Stimulated activated naive CD8-positive, alpha-beta T cell treated with anti-CD3 and anti-CD28 coated beads, Interleukin-15, Interleukin-2, amounts not matched to agents 100 ng/mL and 50 ng/mL, for 24 hours (primary cell): ENCODE data around the gene CCDC28A.
"Not testable (repeated sequence)": the region's sequence is repeated elsewhere in the genome, so short reads cannot be mapped to it uniquely, and the experiment has no call there.

Source experiments
- H3K27ac Mint-ChIP-seq: one replicate; pipeline ENCODE4 v1.8.0; 2021; ENCODE audit warnings: mild to moderate bottlenecking, mixed read lengths
- H3K27me3 Mint-ChIP-seq: one replicate; pipeline ENCODE4 v1.8.0; 2021; ENCODE audit warnings: mixed read lengths
- H3K36me3 Mint-ChIP-seq: one replicate; pipeline ENCODE4 v1.8.0; 2021; ENCODE audit warnings: low read depth, mixed read lengths
- H3K4me1 Mint-ChIP-seq: one replicate; pipeline ENCODE4 v1.8.0; 2021; ENCODE audit warnings: low read depth, mixed read lengths
- H3K4me3 Mint-ChIP-seq: one replicate; pipeline ENCODE4 v1.8.0; 2021; ENCODE audit warnings: mild to moderate bottlenecking, mixed read lengths
- H3K9me3 Mint-ChIP-seq: one replicate; pipeline ENCODE4 v1.8.0; 2021; ENCODE audit warnings: mixed read lengths

The CCDC28A gene

DNA sequence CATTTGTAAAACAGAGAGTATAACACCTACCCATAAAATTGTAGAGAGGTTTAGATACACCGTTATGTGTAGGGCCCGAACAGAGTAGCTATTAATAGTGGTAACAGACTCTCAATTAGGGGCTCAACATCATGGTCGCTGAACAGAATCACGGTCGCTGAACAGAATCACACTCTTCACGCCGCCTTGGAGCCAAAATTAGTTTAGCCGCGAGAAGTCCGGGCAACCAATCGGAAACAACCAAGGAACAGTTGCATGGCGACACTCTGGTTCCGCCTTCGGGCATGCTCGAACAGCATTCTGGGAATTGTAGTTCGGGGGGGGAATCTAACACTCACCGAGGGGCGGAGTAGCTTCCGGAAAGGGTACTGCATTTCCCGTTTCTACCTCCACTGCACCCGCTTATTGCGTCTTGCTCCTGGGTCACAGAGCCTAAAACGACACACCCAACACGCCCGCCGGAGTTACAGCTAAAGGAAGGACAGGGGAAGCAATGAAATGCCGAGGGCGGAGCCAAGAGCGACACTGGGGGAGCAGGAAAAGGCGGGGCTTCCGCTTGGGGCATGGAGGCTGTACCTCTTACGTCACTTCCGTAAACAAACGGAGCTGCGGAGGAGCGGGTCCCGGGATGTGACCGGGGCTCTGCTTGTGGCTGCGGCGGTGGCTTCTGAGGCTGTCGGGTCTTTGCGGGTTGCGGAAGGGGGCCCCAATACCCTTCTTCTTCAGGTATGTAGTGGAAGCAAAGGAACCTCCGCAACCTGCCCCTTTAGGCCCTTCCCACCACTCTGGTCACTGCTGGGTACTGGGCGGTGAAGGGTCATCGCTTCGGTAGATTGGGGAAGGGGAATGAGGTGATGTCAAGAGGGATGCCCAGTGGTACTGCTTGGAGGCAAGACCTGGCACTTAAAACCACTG, at the start of gene CCDC28A:
TSS of gene CCDC28A (plus strand) at position 593 of the 915 bp plus-strand sequence. CDS start 2,352 bp downstream, outside the sequence.
- Mint-ChIP-seq H3K4me3 (peak within 1 kb of the TSS; percentile 99), H3K36me3 (peaks cover 6% of the 10 kb centered on the region), H3K9me3 (no peaks in the 10 kb centered on the region), H3K27me3 (no peaks in the 10 kb centered on the region), H3K4me1 (peaks cover 36% of the 10 kb centered on the region), H3K27ac (peak within 1 kb of the TSS; percentile 100)

DNA sequence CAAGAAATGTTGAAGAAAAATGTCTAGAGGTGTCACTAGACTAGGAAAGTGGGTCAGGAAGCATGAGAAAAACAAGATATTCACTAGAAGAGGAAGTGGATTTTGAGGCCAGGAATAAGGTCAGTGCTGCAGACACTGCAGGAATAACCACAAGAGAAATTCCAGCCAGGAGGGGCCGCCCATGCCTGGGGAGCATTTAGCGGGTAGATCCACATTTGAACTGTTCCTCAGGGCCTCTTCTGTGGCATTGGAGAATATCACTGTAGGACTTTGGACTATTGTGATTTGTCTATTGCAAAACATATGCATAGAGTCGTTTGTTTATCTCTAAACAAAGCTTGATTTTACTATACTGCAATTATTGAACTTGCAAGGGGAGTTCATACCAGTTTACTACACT, 49.6 kb upstream of the CCDC28A start:
- Mint-ChIP-seq H3K4me3 (no peak overlapping the region), H3K36me3 (no peaks in the 10 kb centered on the region), H3K9me3 (no peaks in the 10 kb centered on the region), H3K4me1 (no peaks in the 10 kb centered on the region), H3K27ac (no peak overlapping the region), H3K27me3 (peaks cover 4% of the 10 kb centered on the region)

DNA sequence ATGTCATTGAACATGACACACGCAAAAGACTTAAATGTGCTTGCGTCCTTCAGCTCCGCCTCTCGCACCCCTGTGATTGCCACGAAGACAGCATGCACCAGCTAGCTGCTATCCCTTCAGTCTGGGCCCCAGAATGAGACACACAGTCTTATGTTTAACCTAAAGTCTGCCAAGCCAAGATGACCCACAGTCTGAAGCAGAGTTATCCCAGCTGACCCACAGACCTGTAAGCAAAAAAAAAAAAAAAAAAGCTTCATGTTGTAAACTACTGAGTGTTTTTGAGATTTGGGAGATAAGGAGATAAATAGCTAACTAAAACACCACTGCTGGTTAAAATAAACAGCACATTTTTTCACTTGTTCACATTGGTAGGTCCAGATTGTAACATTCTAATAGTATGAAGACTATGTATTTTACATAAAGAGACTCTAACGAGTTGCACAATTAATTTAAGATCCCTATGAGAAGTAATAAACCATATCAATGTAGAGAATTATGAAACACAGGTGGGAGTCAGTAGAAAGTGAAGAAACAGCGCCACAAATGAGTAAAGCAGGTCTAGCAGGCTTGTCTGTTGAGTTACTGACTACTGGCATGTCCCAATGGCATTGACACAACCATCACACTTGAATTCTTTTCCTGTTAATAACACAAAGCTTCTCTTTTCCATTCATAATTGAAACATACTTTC, 47.4 kb upstream of the CCDC28A start:
- no peak overlapping the region for H3K4me3 Mint-ChIP-seq

DNA sequence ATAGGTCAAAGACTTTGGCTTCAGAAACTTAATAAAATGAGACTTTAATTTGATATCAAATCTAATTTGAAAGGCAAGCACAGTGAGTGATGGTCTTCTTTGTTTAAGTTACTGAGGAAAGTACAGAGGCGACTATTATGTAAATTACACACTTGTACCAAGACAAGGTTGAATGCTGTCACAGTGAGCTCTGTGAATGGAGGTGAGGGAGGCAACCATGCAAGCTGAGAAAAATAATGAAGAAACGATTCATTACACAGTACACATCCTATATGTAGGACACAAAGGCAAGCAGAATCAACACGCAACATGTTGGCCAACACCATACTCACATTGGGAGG, 46.8 kb upstream of the CCDC28A start:
- H3K4me3 Mint-ChIP-seq, result no peak overlapping the region
- no peaks in the 10 kb centered on the region for H3K36me3 Mint-ChIP-seq
- peaks cover 4% of the 10 kb centered on the region for H3K27me3 Mint-ChIP-seq
- no peak overlapping the region for H3K27ac Mint-ChIP-seq
- H3K9me3 Mint-ChIP-seq, result no peaks in the 10 kb centered on the region
- no peaks in the 10 kb centered on the region for H3K4me1 Mint-ChIP-seq

More for the DNA sequence above, 47.4 kb upstream of the CCDC28A start:
- no peaks in the 10 kb centered on the region for H3K36me3 Mint-ChIP-seq
- no peaks in the 10 kb centered on the region for H3K9me3 Mint-ChIP-seq
- no peak overlapping the region for H3K27ac Mint-ChIP-seq
- no peaks in the 10 kb centered on the region for H3K4me1 Mint-ChIP-seq
- peaks cover 4% of the 10 kb centered on the region for H3K27me3 Mint-ChIP-seq

DNA sequence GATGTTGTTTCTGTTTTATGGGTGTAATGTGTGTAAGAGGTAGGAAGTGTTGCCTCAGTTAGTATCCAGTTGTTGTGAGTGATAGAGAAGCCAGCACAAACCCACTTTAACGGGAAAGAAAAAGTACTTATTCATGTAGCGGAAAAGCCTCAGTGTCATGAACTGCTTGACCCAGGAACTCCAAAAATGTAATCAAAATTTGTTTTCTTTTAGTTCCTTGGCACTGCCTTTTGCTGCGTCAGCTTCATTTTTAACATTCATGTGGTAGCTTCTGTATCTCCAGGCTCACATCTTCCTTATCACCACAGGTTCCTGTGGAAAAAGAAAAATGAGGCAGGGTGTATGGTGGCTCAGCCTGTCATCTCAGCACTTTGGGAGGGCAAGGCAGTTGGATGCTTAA, 46.4 kb upstream of the CCDC28A start:
- H3K4me3 Mint-ChIP-seq, result no peak overlapping the region
- H3K27ac Mint-ChIP-seq, result no peak overlapping the region
- H3K36me3 Mint-ChIP-seq, result no peaks in the 10 kb centered on the region
- no peaks in the 10 kb centered on the region for H3K9me3 Mint-ChIP-seq
- peaks cover 4% of the 10 kb centered on the region for H3K27me3 Mint-ChIP-seq
- H3K4me1 Mint-ChIP-seq, result no peaks in the 10 kb centered on the region

DNA sequence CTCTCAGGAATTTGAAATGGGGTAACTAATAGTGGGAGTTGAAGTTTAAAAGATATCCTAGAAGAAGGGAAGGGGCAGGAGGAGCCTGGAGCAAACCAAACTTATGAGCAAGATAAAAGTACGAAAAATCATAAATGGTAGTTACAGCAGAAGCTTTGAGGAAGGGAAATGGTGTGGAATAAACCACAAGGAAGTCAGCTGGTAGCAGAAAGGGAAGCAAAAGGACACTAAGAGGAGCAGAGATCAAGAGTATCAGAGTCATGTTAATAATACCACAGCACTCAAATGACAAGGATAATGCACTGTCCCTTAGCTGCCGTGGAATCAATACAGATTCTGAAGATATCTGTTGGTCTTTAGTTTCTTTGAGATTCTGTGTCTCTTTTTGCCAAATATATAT, 44.9 kb upstream of the CCDC28A start:
- no peaks in the 10 kb centered on the region for H3K9me3 Mint-ChIP-seq
- no peaks in the 10 kb centered on the region for H3K36me3 Mint-ChIP-seq
- H3K4me3 Mint-ChIP-seq, result no peak overlapping the region
- H3K27me3 Mint-ChIP-seq, result peaks cover 4% of the 10 kb centered on the region
- no peak overlapping the region for H3K27ac Mint-ChIP-seq
- no peaks in the 10 kb centered on the region for H3K4me1 Mint-ChIP-seq

DNA sequence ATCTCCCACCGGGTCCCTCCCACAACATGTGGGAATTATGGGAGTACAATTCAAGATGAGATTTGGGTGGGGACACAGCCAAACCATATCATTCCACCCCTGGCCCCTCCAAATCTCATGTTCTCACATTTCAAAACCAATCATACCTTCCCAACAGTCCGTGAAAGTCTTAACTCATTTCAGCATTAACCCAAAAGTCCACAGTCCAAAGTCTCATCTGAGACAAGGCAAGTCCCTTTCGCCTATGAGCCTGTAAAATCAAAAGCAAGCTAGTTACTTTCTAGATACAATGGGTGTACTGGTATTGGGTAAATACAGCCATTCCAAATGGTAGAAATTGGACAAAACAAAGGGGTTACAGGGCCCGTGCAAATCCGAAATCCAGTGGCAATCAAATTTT, 43.5 kb upstream of the CCDC28A start:
- not testable (repeated sequence) for H3K27ac Mint-ChIP-seq, H3K9me3 Mint-ChIP-seq, H3K27me3 Mint-ChIP-seq, H3K36me3 Mint-ChIP-seq, H3K4me3 Mint-ChIP-seq, H3K4me1 Mint-ChIP-seq

DNA sequence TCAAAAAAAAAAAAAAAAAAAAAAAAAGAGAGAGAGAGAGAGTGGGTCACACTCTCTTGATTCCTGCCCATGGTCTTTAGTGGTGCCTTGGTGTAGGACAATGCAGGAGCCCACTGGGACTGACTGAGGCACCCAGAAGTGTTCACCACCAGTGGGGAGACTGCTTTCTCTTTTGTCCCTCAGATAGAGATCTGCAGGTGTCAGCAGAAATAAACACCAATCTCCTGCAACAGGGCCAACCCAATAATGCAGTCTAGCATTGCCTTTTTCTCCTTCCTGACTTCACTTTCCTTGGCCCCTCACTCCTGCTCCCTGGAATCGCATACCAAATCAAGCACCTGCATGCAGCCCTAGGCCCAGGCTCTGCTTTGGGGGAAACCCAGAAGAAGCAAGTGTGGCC, 39.0 kb upstream of the CCDC28A start:
- peaks cover 4% of the 10 kb centered on the region for H3K9me3 Mint-ChIP-seq
- H3K27me3 Mint-ChIP-seq, result no peaks in the 10 kb centered on the region
- H3K4me1 Mint-ChIP-seq, result no peaks in the 10 kb centered on the region
- no peak overlapping the region for H3K27ac Mint-ChIP-seq
- H3K4me3 Mint-ChIP-seq, result no peak overlapping the region
- H3K36me3 Mint-ChIP-seq, result no peaks in the 10 kb centered on the region

DNA sequence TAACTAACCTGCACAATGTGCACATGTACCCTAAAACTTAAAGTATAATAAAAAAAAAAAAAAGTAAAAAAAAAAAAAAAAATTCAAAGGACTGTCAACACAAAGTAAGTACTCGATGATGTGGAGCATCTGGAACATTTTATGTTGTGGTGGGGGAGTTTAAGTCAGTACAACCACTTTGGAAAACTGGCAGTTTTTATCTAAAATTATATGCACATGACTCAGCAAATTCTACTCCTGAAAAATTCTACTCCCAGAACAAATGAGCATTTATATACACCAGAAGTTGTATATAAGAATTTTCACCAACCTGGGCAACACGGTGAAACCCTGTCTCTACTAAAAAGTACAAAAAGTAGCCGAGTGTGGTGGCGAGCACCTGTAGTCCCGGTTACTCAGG, 36.9 kb upstream of the CCDC28A start:
- Mint-ChIP-seq H3K27ac (no peak overlapping the region), H3K36me3 (no peaks in the 10 kb centered on the region), H3K4me1 (no peaks in the 10 kb centered on the region), H3K4me3 (no peak overlapping the region), H3K9me3 (peaks cover 8% of the 10 kb centered on the region), H3K27me3 (no peaks in the 10 kb centered on the region)

DNA sequence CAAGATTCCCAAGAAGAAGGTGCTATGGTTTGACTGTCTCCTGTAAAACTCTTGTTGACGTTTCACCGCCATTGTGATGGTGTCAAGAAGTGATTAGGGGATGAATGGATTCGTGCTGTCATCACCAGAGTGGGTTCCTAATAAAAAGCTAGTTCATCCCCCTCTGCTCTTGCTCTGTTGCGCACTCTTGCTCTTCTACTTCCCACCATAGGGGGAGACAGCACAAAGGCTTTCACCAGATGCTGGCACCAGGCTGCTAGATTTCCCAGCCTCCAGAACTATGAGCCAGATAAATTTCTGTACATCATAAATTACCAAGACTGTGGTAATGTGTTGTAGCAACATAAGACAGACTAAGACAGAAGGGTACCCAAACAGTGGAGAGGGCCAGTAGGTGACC, 21.6 kb upstream of the CCDC28A start:
- Mint-ChIP-seq H3K4me1 (no peaks in the 10 kb centered on the region), H3K27me3 (no peaks in the 10 kb centered on the region), H3K4me3 (no peak overlapping the region), H3K27ac (no peak overlapping the region), H3K9me3 (no peaks in the 10 kb centered on the region), H3K36me3 (no peaks in the 10 kb centered on the region)

DNA sequence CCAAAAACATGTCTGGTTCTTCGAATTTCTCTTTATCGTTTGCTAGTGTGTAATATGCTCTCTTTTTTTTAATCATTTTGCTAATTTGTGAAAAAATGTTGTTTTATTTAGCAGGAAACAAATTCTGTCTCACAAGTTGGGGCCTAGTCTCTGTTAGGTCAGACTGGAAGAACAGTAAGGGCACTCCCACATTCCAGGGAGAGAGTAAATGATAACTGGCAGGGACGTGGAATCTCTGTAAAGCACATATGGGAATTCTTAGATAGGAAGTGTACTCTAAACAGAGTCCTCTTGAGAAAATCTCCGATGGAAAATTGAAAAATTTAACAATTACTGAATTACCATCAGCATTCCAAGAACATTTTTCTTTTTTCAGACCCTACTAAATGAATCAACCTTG, 16.4 kb upstream of the CCDC28A start:
- Mint-ChIP-seq H3K27me3 (no peaks in the 10 kb centered on the region), H3K36me3 (no peaks in the 10 kb centered on the region), H3K9me3 (no peaks in the 10 kb centered on the region), H3K27ac (no peak overlapping the region), H3K4me1 (no peaks in the 10 kb centered on the region), H3K4me3 (no peak overlapping the region)

DNA sequence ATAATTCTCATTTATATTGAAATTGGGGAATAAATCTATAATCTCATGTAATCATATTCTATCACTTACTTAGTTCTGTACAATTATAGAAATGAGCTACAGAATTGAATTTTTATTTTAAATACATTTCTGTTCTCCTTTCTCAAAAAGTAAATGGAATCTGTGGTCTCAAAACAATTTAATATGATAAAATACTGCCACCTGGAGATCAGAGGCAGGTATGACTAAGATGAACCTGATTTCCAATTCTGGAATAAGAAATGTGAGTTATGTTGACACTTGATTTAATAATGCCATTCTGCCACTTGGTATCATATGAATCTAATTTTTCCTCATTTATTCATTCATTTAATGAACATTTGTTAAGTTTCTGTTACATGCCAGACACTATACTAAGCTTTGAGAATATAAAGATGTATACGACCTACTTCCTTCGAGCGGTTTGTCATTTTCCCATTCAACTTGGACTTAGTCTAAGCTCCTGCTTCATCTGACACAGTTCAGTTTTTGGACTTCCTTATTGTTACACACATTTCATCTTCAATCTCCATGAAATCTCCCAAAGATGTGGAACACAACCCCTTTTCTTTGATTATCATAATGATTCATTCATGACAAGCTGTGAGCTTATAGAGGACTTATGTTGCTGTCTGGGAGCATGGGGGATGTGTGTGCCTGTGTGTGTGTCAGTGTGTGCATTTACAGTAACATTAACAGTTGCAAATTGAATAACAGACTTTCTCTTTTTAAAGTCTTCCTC, 7.5 kb upstream of the CCDC28A start:
- no peaks in the 10 kb centered on the region for H3K27me3 Mint-ChIP-seq
- no peaks in the 10 kb centered on the region for H3K36me3 Mint-ChIP-seq
- H3K4me3 Mint-ChIP-seq, result no peak overlapping the region
- peaks cover 16% of the 10 kb centered on the region for H3K4me1 Mint-ChIP-seq
- H3K9me3 Mint-ChIP-seq, result no peaks in the 10 kb centered on the region
- H3K27ac Mint-ChIP-seq, result no peak overlapping the region

DNA sequence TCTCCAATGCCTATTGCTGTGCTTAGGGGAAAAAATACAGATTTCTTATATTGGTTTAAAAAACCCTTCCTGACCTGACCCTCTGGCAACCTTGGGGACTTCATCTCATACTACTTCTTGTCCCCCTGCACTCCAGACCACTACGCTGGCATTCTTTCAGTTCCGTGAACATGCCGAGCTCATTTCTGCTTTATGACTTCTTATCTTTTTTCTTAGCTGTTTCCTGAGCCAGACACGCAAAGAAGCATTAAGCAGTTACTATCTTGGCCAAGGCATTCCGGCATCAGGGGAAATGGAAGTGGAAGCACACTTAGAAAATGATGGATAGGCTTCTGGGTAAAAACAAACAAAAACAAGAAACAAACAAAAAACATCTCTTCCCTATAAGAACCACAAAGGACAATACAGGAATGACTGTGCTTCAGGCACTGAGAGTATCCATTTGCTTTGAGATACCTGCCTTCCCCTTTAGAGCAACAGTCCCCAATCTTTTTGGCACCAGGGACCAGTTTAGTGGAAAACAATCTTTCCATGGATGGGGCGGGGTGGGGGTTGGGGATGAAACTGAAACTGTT, 4.4 kb upstream of the CCDC28A start:
- H3K27me3 Mint-ChIP-seq, result no peaks in the 10 kb centered on the region
- no peaks in the 10 kb centered on the region for H3K9me3 Mint-ChIP-seq
- no peaks in the 10 kb centered on the region for H3K36me3 Mint-ChIP-seq
- peaks cover 33% of the 10 kb centered on the region for H3K4me1 Mint-ChIP-seq
- peak overlapping the region; percentile 86 for H3K27ac Mint-ChIP-seq
- peak overlapping the region; percentile 17 for H3K4me3 Mint-ChIP-seq

DNA sequence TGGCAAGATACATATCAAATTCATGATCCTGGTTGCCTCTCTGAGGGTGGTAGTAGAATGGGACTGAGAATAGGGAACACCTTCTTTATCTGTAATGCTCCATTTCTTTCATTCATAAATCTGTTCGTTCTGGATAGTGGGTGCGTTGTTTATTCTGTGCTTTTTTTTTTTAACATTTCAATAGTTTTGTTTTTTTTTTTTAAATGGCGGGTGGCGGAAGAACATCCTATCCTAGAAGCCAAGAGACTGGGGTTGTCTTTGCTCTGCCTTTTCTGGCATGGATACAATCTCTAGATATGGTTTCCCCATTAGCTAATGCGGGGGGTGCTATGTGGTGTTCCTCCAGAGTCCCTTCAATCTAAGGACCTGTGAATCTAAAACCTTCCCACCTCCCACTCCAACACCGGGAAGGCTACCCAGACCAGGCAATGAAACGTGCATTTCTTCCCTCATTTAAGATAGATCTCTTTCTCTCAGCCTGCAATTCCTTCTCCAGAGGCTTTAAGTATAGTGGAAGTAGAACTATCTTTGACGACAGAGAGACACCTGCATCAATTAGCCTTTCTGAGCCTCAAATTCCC, 883 bp upstream of the CCDC28A start:
- H3K9me3 Mint-ChIP-seq, result no peaks in the 10 kb centered on the region
- peak overlapping the region; percentile 99 for H3K4me3 Mint-ChIP-seq
- peaks cover 3% of the 10 kb centered on the region for H3K36me3 Mint-ChIP-seq
- H3K27me3 Mint-ChIP-seq, result no peaks in the 10 kb centered on the region
- H3K4me1 Mint-ChIP-seq, result peaks cover 38% of the 10 kb centered on the region
- peak overlapping the region; percentile 100 for H3K27ac Mint-ChIP-seq
